Smooth muscle cell of the brain vasculature (primary cell): Measurements from ENCODE around the gene CRYBA1.

ENCODE experiments used
- DNase-seq: peaks from one replicate; pipeline ENCODE4 v3.0.0-alpha.2; 2012; ENCODE audit warnings: low read depth, low spot score

The CRYBA1 gene

DNA sequence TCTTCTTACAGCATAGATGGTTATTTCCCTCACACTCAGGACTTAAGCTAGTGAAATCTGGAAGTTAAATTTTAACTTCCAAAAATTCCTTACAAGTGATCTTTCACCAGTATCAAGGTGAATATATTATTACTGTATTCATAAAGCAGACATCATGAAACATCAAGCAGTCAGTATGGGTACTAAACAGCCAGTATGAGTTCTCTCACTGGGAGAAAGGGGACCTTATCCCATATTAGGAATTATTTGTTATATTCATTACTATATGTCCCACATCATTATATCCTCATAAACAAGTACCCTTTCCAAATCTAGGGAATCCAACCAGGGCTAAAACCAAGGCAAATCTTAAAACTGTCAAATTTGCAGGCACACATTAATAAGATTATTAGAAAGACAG, 32.0 kb downstream of the CRYBA1 start:
- no peak for DNase-seq

DNA sequence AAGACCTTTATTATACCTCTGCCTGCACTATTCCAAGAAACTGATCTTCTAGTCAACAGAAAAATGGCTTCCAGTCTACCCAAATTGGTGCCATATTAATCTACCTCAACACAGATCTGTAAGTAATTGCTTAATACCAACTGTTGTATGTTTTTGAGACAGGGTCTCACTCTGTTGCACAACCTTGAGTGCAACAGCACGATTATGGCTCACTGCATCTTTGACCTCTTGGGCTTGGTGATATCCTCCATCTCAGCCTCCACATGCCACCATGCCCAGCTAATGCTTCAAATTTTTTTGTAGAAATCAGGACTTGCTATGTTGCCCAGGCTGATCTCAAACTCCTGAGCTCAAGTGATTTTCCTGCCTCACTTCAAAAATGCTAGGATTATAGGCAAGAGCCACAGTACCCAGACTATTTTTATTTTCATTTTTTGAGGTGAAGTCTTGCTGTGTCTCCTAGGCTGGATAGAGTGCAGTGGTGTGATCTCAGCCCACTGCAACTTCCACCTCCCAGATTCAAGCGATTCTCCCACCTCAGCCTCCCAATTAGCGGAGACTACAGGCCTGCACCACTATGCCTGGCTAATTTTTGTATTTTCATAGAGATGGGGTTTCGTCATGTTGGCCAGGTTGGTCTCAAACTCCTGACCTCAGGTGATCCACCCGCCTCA, 32.9 kb downstream of the CRYBA1 start:
- no peak for DNase-seq

DNA sequence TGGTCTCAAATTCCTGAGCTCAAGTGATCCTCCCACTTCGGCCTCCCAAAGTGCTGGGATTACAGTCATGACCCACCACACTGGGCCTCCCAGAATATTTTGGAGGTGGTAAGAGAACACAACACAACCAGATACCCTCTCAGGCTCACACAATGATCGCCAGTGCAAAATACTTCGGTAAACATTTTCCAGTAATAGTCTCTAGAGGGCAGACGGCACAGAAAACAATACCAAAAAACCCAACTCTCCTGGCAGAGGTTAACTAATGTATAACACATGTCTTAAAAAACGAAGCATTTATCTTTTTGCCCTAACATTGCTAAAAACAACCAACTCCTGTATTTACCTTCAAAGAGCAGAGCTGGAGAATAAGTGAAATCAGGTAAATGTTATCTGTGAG, 36.8 kb downstream of the CRYBA1 start:
- DNase-seq: no peak

DNA sequence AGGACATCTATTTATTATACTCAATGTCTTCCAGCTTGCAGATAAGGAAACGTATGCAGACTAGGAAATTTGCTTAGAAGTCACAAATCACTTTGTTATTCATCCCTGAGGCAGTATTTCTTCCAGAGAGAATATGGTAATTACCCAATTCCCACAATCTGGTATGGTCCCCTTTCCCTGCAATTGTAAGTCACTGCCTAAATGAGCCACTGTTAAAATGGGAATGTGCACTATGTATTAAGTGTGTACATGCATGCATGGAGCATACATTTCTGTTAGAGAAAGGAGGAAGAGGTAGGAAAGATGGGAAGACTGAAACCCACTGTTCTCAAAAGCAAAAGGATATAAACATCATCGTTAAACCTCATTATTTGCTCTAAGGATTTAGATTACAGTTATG, 37.3 kb downstream of the CRYBA1 start:
- no peak for DNase-seq

DNA sequence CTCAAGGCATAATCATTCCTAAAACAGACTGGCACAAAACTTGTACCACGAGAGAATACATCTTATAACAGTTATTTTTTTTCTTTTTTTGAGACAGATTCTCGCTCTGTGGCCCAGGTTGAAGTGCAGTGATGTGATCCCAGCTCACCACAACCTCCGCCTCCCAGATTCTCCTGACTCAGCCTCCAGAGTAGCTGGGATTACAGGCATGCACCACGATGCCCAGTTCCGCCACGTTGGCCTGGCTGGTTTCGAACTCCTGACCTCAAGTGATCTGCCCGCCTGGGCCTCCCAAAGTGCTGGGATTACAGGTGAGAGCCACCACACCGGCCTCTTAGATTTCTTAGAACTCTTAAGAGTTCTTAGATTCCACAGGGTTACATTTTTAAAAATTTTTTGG, 43.2 kb downstream of the CRYBA1 start:
- no peak for DNase-seq

DNA sequence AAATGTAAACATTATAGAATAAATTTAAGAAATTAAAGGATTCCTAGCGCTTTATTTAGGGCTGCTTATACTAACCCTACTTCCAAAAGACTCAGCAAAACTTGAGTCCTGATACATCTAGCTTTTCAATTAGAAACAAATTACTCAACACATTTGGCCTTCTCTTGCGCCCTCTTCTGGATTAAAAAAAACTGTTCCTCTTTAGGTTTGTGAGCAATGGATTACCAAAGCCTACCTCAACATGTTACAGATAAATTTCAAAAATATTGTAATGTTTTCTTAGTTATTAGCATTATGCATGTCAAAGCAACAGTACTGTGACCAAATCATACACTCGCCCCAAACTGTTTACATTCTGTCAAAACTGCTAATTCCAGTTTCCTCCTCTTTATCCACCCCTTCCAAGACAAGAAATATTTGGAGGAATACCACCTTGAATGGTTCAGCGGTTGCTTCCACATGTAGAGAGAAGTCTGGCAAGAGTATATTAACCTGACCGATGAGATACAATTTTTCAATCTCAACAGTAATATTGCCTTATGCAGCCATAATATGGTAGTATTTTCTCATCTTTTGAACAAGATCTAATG, 44.6 kb downstream of the CRYBA1 start:
- DNase-seq: no peak

DNA sequence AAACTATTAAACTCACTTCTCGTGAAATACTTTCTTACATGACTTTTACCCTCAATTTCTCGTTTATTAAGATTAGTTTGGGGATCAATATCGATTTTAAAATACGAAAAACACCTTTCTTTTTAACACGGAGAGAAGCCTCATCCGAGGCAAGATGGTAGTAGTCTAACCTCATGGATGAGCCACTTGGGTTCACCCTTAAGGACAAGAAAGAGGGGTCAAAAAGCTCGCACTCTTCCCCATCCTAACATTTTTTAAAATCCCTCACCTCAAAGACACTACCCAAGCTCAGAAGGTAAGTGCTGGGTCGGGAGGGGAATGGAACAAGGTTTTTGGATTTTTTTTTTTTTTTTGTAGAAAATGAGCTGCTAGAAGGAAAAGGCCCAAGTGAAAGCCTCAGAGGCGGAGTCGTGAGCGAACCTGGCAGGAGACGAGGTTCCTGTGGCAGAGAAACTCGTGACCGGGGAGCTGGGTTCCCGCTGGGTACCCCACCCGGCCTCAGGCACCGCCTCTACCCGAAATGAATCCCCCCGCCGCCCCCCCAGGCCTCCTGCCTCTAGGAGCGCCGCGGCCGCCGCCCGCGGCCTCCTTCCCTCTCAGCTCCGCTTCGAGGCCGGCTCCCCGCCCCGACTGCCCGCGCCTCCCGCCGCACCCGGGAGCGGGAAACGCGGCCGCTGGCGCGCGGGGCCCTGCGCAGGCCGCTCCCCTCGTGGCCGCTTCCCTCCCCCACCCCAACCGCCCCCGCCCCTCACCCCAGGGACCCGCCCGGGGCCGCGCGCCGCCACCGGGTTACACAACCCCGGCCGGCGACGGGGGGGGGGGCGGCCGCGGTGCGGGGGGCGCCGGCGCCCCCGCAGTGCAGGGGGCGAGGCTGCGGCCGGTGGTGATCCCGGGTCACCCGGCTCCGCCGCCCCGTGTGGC, 45.7 kb downstream of the CRYBA1 start:
- no peak for DNase-seq

DNA sequence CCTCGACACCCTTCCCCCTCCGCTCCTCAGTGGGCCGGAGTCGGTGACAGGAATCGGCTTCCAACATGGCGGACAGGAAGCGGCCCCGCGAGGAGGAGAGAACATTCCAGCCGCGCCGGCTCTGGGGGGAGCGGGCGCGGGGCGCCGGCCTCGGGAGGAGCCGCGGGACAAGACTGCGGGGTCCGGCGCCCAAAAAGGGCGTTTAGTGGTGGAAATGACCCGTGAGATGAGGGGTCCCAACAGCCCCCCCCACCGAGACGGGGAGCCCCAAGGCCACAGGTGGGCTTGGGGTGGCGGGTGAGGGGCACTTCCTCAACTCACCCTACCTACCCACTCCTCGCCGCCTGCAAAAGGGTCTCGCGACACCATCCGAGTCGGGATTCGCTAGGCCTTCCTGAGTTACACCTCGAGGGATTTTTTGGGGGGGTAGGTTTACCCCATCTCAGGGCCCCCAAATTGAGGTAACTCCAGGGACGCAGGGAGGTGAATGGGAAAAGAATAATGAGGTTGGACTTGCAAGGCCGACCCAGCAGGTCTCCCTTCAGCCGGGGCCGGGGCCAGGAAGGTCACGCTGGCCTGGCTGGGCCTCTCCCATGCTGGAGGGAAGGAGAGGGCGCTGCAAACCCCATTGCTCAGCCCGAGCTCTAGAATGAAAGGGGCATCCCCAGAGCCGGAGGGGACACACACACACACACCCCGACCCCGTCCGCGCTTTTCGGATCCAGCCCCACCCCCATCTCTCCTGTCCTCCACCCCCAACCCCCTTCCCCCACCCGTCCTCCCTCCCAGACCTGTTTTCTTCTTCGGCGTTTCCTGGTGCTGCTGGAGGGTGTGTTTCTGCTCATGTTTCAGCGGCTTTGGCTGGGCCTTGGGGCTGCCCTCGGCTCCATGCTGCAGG, 46.6 kb downstream of the CRYBA1 start:
- no peak for DNase-seq

DNA sequence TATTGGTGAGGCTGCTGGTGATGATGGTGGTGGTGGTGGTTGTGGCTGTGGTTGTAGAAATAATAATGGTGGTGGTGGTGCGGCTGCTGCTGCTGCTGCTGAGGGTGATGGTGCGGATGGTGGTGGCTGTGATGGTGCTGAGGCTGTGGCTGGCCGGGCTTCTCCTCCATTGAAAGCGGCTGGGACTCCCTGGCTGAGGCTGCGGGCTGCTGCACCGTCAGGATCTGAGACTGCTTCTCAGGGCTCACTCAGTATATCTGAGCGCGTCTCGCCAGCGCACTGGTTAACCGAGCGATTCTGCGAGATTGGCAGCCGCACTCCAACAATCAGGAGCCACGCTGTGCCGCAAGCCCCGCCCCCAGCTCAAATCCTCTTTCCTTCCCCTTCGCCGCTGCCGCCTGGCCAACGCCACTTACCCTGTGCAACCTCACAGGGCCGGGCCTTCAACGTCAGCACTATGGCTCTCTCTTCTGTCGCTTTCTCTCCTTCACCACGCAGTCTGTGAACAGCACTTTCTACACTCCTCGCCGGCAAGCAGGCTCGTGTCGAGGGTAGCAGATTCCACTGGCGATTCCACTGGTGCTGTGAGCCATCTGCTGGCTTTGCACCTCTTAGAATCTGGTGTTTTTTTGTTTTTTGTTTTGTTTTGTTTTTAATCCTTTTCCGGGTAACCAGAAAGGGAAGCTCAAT, 47.4 kb downstream of the CRYBA1 start, which contains the start of gene NUFIP2:
NUFIP2 (minus strand) TSS at position 259 of the 690 bp plus-strand sequence; CDS start at position 170, 89 bp downstream.
- DNase-seq: peak; percentile 95

DNA sequence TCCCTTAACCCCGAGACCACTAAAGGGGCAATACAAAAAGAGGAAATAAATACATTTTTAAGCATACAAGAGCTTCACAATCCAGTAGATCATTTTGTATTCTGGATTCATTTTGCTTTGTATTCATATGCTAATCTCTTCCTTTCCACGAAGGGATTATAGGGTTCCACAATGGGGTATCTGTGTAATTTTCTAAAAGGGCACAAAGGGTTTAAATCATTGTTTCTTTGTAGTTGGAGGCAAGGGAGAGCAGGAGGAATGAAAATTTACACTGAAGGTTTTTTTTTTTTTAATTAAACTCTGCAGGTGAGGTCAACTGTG, 47.9 kb downstream of the CRYBA1 start:
- DNase-seq: no peak

DNA sequence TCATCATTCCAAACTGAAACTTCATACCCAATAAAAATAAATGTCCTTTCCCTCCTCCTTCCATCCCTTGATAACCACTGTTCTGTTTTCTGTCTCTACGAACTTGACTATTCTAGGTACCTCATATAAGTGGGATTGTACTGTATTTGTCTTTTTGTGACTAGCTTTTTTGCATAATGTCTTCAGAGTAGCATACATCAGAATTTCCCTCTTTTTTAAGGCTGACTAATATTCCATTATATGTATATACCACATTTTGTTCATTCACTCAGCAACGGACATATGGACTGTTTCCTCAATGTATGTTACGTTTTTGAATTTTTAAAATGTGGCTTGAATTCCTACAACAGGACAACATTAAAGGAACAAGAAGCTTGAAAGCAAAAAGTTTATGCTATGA, 48.8 kb downstream of the CRYBA1 start:
- no peak for DNase-seq

DNA sequence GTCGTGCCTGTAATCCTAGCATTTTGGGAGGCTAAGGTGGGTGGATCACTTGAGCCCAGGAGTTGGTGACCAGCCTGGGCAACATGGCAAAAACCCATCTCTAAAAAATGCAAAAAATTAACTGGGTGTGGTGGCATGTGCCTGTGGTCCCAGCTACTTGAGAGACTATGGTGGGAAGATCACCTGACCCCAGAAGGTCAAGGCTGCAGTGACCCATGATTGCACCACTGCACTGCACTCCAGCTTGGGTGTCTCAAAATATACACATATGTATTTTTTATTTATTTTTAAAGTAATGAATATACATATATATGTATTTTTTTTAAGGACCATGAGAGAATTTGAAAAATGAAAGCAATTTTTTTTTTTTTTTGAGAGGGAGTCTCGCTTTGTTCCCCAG, 52.4 kb downstream of the CRYBA1 start:
- no peak for DNase-seq

DNA sequence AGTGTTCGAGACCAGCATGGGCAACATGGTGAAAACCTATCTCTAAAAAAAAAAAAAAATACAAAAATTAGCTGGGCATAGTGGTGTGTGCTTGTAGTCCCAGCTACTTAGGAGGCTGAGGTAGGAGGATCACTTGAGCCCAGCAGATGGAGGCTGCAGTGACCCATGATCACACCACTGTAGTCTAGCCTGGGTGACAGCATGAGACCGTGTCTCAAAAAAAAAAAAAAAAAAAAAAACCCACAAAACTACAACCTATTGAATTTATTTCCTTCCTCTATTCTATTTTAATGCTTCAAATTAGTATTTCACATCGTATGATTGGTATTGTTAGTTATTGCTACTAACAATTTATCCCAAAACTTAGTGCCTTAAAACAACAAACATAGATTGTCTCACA, 56.7 kb downstream of the CRYBA1 start:
- no peak for DNase-seq
